ENCODE data around the gene FZD7.

FZD7 gene

DNA sequence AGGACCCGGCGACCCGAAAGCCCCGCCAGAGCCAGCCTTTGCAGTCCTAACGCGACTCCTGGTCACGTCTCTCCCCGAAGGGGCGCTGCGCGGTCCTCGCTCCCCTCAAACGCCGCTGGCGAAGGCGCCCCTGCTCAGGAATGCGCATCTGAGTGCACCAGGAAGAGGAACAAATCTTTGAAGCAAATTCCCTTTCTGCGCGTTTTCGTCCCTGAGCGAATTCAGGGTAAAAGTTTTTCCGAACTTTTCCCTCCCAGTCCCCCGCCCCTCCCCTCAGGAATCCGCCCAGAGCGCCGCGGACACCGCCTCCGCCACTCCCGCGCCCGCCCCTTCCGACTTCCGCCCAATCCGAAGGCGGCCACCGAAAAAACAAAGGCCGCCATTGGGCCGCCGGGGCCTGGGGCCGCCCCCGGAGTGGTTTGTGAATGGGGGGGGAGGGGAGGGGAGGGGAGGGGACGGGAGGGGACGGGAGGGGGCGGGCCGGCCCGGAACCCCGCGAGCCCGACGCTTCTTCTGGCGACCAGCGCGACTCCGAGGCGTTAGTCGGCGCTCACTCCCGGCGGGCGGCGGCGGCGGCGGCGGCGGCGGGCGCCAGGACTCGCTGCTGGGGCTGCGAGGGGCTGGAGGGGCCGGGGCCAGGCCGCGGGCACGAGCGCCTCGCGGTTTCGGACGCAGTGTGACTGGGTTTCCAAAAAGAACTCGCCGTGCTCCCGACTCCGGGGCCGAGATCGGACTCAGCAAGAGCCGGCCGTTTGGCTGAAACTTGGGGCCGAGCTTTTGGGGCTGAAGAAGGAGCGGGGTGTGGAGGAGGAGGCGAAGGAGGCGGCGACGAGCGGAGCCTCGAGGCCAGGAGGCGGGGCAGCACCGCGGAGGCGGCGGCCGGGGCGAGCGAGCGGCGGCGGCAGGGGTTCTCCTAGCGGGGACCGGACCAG lies at the start of gene FZD7:
Gene FZD7, plus strand, starts transcription at position 539 of the 932 bp plus-strand sequence. CDS start 793 bp downstream, outside the sequence.
- DNase-seq, result peak; percentile 91

DNA sequence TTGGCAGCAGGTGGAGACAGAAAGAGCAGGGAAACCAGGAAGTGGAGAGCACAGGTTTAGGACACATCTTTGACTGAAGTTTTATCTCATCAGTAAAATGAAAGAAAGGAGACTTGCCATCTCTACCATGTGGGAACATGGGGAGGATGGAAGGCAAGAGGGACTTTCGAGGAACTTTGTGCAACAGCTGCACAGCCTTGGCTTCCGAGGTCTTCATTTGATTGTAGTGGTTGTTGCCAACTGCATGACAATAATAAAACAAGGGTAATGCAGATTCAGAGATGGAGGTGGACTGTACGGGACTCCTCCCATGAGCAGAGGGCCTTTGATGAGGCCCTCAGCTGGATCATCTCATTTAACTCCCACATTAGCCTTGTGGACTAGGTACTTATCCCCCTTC lies 49.3 kb upstream of the FZD7 start:
- no peak for DNase-seq

DNA sequence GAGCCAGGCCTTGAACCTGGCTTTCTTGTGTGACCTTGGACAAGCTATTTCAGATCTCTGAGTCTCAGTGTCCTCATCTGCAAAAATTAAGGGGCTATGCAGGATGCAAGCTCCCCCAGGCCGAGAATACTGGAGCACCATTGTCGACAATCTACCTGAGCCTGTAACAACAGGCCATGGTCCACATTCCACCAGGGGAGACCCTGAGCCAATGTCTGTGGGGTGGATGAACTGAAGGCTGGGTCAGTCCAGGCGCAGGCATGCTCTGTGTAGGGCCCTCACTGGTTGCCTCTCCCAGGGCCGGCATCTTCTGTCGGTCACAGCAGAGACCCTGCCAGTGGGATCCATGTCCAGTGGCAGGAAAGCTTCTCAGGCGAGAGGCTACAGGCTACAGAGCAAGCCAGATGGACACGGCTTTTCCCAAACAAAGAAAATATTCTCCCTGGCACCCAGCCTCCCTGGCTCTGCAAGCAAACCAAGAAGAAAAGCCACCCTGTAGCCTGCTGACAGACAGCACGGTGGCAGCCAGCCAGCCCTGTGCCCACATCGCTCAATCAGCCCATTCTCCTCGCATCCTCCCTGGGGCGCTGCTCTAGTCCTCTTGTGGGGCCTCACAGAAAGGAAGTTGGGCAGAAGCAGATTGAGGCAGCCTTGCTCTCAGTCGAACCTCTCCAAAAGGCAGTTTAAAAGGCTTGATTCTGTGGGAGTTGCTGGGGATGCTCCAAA lies 48.7 kb upstream of the FZD7 start:
- no peak for DNase-seq

DNA sequence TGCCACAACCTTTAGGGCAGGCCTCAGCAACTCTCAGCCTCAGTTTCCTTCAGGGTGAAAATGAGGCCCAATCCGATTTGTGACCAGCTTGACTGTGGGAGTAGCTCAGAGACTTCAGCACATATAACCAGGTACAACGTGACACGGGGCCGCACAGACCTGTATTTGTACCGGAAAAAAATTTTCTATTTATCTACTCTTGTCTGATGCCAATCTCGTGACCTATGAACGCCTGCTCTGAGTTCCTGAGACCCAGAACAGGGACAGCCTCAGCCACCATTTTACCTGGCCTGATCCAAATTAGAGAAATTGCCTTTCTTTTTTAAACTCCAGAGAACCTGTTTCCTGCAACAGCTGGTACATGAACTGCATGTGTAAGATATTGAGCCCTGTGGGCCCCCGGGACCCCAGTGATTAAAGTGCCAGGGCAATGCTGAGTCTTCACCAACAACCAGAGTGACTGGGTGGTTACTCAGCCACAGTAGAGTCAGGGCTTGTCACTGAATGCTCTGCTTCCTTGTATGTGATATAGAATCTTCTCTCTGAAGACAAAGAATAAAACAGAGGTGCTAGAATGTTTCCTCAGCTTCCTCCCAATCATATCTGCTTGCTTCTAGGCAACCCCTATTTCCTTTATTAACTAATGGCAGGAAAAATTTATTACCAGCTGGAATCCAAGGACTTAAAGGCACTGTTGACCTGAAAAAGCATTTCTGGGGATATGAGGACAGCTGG lies 47.8 kb upstream of the FZD7 start:
- DNase-seq, result no peak

DNA sequence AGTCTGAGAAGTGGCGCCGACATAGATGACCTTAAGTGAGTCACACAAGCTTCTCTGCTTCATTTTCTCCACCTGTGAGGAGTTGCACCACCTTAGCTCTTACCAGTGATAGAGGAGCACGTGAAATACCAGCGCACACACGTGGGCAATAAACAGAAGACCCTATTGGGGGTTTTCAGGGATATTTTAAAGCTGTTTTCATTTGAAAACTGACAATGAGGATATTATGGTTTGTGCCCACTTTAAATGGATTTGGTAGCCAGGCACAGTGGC lies 47.3 kb upstream of the FZD7 start:
- no peak for DNase-seq

DNA sequence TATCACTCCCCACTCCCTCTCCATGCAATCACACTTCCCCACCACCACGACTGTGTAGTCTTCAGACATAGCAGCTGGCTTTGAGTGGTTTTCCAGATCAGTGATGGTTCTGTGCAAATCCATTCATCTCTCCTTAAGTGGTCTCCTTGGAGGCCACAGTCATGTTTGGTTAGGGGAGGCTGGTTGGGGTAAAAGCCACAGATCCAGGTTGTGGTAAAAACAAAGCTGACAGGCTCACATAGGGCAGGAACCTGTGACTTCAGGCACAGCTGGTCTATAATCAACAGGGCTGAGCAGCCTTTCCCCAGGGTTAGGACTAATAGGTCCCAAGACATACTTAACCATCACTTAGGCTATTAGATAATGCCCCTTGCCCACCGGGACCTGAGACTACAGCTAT lies 46.2 kb upstream of the FZD7 start:
- DNase-seq, result no peak

DNA sequence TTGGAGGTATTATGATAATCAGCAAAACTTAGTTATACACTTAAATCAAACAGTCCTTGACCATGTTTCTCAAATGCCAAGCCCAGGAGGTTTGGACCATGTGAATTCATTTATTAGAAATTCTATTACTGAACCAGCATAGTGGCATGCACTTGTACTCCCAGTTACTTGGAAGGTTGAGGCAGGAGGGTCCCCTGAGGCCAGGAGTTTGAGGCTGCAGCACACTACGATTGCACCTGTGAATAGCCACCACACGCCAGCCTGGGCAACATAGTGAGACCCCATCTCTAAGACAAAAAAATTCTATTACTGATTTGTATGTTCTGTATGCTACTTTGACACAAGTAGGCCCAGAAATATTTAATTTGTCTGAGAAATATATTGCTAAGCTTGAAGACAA lies 43.6 kb upstream of the FZD7 start:
- no peak for DNase-seq

DNA sequence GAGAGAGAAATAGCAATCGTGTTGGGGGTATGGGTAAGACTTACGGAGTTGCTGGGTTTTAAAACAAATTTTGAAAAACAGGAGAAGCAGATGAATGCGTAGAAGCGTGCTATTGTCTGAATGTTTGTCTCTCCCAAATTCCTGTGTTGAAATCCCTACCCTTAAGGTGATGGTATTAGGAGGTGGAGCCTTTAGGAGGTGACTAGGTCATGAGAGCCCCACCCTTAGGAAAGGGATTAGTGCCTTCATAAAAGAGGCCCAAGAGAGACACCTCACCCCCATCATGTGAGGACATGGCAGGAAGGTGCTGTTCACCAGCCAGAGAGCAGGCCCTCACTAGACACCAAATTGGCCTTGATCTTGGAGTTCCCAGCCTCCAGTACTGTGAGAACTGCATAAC lies 40.7 kb upstream of the FZD7 start:
- no peak for DNase-seq

DNA sequence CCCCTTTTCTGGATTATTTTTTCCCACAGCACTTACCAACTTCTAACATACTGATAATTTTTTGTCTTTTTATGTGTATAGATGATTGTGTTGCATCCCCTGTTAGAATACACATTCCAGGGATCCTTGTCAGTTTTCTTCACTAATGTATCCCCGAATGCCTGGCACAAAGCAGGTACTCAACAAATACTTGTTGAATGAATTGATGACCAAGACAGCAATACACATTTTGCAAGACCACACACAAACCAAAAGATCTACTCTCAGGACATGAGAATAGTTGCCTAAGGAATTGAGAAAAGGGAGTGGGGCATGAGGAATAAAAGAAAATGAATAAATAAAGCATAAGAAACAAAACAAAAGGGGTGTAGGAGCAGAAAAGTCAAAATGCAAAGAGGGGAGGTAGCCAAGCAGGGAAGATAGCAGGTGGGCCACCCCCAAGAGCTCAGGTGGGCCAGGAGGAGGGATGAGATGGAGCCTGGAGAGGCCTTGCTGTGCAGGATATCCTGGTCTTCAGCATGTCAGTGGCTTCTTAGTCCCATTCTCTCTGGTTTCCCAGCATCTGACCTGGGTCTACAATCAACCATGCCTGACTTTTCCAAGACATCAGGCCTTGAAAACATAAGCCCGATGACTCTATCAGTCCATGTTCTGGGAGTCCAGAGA lies 38.5 kb upstream of the FZD7 start:
- no peak for DNase-seq

DNA sequence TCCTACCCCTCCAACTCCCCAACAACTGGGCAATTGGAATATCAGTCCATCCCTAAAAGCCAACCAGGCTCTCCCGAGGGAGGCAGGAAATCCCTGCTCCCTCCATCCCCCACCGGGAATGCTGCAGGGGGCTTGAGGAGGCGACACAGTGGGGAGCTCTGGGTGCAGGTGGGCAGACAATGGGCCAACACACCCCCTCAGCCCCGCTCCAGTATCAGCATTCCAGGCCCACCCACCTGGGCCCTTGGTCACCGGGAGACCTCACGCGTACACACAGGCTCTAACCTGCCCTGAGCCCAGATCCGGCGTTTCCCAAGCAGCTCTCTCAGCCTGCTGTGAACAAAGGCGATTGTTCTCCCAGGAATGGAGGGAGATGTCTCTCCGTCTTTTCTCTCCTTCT lies 37.6 kb upstream of the FZD7 start:
- DNase-seq, result no peak

DNA sequence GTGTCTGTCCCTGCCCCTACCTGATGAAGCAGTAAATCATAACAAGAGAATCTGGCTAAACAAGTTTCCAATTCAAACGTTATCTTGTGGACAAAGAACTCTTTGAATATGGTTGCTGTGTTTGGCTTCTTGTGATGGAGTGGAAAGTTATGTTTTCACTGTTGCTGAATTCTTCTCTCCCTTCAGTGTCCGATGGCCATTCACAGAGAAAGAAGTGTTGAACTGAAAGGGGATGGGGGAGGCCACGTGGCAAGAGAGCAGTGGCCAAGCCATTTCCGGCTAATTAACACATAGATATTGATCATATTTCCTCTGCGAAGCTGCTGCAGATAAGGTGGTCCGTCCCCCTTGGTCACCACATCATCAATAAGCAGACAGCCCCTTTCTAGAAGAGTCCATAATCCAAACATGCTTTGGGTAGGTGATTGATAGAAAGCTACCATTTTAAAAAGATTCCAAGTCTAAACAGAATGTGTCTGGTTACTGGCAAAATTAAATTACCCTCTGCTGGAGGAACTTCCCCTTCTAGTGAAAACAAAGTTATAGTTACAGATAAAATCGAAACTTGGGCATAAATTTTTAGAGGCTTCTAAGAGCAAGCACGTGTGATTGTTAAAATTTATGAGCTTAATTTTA lies 36.9 kb upstream of the FZD7 start:
- peak; percentile 50 for DNase-seq

DNA sequence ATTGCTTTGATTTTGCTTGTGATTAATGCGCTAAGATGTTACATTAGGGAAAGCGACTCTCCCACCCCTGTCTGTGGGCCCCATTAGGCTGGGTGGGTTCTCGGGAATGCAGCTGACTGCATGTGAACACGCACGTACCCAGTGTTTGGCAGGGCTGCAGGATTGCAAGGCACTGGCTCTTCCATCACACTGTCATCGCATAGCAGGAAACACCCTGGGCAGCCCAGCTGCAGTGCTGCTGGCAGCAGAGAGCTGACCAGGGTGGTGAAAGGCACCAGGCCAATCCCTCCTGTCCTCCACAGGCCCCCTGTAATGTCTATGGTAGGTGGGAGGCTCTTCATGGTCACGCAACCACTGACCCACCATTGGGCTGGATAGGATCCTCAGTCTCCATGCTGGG lies 34.4 kb upstream of the FZD7 start:
- DNase-seq, result no peak

DNA sequence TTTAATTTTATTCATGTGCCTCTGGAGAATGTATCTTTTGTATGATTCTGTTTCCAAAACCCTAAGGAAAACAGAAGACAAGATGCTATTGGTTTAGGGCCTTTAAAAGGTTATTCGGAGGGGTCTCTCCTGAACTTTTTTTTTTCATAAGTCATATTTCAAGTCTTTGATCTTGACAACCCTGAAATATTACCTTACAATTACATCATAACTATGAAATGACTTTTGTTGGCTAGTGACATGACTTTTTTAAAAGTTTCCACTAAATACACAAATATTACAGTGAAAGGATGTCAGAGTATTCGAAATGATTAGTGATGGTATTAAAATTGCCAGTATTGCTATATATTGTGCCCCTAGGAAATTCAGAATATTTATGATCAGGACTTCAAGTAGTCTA lies 31.8 kb upstream of the FZD7 start:
- peak; percentile 8 for DNase-seq

DNA sequence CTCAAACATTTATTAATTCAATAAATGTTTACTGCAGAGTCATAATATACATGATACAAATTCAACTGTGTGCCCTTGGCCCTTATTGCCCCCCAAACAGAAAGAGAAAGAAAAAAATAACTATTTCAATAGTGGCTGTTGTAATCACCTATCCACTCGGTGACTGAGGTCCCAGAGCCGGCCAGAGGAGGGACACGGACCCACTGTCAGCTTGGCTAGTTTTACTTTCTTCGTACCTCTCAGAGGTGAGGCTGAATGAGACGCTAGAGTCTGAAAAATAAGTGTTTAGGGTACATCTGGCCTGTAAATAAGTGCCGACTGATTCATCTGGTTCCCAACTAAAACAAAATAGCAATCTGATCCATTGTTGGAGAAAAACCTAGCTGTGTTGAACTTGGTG lies 31.3 kb upstream of the FZD7 start:
- no peak for DNase-seq

DNA sequence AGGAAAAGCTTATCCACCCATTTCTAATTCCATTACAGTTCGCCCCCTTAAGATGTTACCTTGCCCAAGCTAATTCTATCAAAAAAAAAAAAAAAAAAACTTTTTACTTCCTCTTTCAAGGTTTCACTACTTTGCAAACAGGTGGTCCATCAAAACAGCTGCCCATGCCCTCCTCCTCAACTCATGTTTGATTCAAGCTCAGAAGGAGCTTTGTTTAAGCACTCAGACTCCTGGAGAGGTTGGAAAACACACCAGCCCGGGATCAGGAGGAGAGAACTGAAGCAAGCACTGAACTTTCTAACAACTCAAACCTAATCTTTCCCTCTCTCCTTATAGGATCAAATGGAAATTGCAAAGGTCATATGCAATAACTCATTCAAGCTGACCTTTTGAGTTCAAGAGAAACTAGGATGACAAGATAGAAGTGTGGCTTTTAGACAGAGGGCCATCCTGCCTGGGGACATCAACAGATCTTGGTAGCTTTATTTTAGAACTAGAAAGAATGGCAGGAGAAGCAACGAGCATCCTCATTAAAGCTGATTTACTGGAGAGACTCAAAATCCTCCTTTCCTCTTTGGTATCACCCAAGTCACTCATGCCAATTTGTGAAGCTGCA lies 28.3 kb upstream of the FZD7 start:
- DNase-seq, result no peak

DNA sequence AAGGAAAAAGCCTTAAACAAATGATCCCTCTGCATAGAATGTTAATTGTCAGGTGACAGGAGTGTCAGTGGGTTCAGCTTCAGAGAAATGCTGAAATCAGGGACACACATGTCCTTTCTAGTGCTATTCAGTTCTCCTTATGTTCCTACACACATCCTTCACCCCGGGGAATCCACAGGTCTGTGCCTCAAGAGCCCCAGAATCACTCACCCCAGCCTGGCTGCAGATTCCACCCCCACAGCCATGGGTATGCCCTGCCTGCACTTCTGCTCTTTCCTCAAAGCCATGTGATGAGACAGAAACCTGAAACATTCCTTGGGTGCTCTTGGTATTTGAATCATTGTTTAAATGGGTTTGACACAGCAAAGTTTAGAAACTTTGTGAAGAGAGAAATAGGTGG lies 27.4 kb upstream of the FZD7 start:
- no peak for DNase-seq

DNA sequence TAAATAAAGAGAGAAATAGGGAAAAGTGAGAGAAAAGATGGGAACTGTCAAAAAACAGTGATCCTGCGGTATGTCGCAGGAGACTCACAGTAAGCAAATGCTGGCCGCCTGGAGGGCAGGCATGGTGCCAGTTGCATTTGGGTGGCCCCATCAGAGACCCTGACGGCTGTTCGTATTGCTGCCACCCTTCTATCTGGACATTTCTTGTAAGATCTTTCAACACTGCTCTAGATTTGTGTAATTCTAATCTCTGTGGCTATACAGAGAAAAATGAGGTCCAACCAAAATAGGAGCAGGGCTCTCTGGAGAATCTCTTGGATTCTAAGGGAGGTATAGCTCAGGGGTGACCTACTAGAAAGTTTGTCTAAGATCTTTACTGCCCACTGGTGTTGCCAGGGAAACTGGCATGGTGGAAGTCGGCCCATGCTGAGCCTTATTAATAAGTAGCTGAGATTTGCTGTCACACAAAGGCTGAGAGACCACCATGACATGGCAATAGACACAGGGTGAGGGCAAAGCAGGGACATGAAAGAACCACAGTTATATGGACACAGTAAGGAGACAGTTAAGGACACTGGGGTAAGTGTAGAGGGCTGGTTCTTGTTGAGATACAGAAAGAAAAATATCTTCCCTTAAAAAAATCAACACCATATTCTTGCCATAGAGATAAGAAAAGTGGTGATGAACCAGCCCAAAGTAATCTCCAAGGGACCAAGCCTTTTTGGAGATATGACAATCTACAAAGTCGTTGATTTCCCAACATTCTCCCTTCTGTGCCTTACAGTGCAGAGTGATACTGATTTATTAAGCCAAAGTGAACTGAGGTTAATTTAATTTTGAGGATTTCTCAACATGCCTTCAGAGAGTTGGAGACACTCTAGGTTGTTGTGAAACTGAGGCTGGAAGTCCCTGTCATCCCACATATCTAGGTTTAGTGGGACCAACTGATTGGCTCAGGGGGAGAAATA lies 26.4 kb upstream of the FZD7 start:
- DNase-seq, result no peak

DNA sequence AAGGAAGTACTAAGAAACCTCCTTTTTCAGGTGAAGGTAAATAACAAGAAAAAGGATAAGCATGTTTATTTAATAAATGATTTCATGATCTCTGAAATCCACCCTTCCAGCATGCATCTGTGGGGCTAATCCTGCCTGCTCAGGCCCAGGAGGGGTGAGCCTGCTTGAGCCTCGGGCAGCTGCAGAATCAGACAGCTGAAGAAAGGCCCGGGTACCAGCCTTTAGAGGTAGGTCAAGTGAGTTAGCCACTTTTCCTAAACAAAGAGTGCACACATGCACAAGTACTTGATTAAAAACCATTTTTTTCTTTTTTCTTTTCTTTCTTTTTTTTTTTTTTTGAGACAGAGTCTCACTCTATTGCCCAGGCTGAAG lies 25.7 kb upstream of the FZD7 start:
- no peak for DNase-seq

DNA sequence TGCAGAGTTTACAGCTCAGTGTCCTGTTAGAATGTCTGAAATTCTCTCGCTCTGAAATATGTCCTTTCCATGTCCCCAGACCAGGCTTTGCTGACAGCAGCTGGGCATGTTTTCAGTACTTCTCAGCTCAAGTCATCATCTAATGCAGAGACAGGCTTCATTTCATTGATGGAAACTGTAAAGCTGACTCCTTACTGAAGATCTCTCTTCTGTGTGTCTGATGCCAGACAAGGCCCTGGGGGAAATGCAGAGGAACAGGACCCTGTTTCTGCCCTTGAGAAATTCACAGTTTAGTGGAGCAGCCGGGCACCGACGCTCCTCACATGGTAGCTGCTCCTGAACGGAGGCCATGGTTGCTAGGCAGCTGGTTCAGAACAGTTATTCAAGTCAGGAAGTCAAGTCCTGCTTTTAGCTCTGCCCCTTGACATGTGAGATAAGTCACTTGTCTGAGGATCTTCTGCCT lies 24.6 kb upstream of the FZD7 start:
- DNase-seq, result peak; percentile 23

DNA sequence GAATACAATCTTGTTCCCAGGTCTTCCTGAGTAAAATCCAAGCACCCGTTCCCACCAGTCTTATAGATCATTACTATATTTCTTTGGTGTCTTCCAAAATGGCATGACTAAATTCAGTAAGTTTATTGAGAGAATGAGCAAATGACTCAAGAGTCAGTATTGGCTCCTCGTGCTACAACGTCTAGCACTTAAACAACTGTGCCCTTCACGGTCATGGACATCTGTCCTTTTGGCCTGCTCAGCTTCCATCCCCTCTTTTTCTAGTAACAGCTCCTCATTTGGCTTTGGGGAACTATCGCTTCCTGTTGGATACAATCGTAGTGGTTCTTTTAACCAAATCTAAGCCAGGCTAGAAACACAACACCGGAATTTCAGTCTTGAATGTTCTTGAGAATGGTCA lies 24.1 kb upstream of the FZD7 start:
- no peak for DNase-seq

DNA sequence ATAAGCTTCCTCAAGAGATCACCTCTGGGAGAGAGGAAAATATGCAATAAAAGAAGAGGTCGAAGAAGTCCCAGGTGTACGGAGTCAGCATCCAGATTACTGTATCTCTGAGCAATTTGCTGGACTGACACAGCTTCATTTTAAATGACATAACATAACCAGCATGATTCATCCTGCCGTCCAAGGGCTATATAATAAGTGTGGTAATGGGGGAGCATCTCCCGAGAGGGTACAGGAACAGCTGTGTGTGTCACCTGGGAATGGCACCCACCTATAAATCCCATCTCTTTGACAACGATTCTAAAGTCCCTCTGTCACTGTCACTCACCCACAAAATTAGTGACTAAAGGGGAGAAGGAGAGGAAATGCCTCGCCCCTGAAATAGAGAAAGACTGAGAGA lies 19.3 kb upstream of the FZD7 start:
- no peak for DNase-seq
